NCI-H446 (cell line): Measurements from ENCODE around the gene SBNO1.
"Not testable (repeated sequence)": the region's sequence is repeated elsewhere in the genome, so short reads cannot be mapped to it uniquely, and the experiment has no call there.

ENCODE experiments used
- DNase-seq, 2 experiments: peaks; one replicate each; lab custom pipeline; 2025; lab: John Stamatoyannopoulos, UW

The SBNO1 gene

GRCh38 chr12:123388951-123389559 is 24.4 kb upstream of the SBNO1 start:
- DNase-seq, result no peak

- DNase-seq, result peak in 1 of 2 experiments; percentile 63
These were observed 23.7 kb upstream of the SBNO1 start for GRCh38 chr12:123388177-123388950.

GRCh38 chr12:123387508-123388176 is 23.0 kb upstream of the SBNO1 start:
- no peak for DNase-seq

- DNase-seq, result not testable (repeated sequence)
These were observed 20.9 kb upstream of the SBNO1 start for GRCh38 chr12:123385536-123385935.

- DNase-seq, result no peak
These were observed 20.3 kb upstream of the SBNO1 start for GRCh38 chr12:123384994-123385376.

GRCh38 chr12:123384318-123384993 is 19.8 kb upstream of the SBNO1 start:
- DNase-seq, result no peak

GRCh38 chr12:123382684-123383083 is 18.0 kb upstream of the SBNO1 start:
- DNase-seq, result no peak

- DNase-seq, result no peak
These were observed 14.7 kb upstream of the SBNO1 start for GRCh38 chr12:123379391-123379790.

- DNase-seq, result not testable (repeated sequence)
These were observed 7.8 kb upstream of the SBNO1 start for GRCh38 chr12:123372415-123372814.

- not testable (repeated sequence) for DNase-seq
These were observed 7.2 kb upstream of the SBNO1 start for GRCh38 chr12:123371667-123372368.

- no peak for DNase-seq
These were observed 4.6 kb upstream of the SBNO1 start for GRCh38 chr12:123369229-123369628.

GRCh38 chr12:123368431-123368830 is 3.8 kb upstream of the SBNO1 start:
- not testable (repeated sequence) for DNase-seq

GRCh38 chr12:123367511-123367910 is 2.9 kb upstream of the SBNO1 start:
- no peak for DNase-seq

GRCh38 chr12:123365025-123365917 is 624 bp upstream of the SBNO1 start:
- peak; percentile 97 to 99 for DNase-seq

- DNase-seq, result no peak
These were observed 711 bp downstream of the SBNO1 start for GRCh38 chr12:123363740-123364531.

GRCh38 chr12:123363390-123363739 is 1.3 kb downstream of the SBNO1 start:
- DNase-seq, result no peak

- no peak for DNase-seq
These were observed 6.6 kb downstream of the SBNO1 start for GRCh38 chr12:123358035-123358434.

GRCh38 chr12:123356159-123356670 is 8.4 kb downstream of the SBNO1 start:
- DNase-seq, result no peak

GRCh38 chr12:123354600-123354999 is 10.0 kb downstream of the SBNO1 start:
- no peak for DNase-seq

- DNase-seq, result no peak
These were observed 13.3 kb downstream of the SBNO1 start for GRCh38 chr12:123351349-123351748.
